PC-3 (cell line): ENCODE measurements around the gene NBDY.

ENCODE experiments used
- EZH2 ChIP-seq: fragments of 300-600 bp; sonication (generic); IDR thresholded peaks from one replicate; pipeline ENCODE4 v1.6.1; 2017; ENCODE audit warnings: antibody characterized with exemption, mild to moderate bottlenecking, low read length; ENCODE audit not compliant: unreplicated experiment
- EZH2phosphoT487 ChIP-seq: fragments of 300-600 bp; sonication (generic); IDR thresholded peaks from 2 replicates; pipeline ENCODE4 v1.6.1; 2018; ENCODE audit warnings: mild to moderate bottlenecking, antibody characterized with exemption, low read length, borderline replicate concordance
- TF ChIP-seq, protein P1 (sequence below): fragments of 300-600 bp; sonication (generic); conservative IDR thresholded peaks from 2 replicates; pipeline ENCODE4 v1.5.1; 2017; ENCODE audit warnings: antibody characterized with exemption, low read depth, mild to moderate bottlenecking, low read length

GRCh38 chrX:56762220-56762619 is 33.2 kb downstream of the NBDY start:
- TF ChIP-seq, protein P1, sequence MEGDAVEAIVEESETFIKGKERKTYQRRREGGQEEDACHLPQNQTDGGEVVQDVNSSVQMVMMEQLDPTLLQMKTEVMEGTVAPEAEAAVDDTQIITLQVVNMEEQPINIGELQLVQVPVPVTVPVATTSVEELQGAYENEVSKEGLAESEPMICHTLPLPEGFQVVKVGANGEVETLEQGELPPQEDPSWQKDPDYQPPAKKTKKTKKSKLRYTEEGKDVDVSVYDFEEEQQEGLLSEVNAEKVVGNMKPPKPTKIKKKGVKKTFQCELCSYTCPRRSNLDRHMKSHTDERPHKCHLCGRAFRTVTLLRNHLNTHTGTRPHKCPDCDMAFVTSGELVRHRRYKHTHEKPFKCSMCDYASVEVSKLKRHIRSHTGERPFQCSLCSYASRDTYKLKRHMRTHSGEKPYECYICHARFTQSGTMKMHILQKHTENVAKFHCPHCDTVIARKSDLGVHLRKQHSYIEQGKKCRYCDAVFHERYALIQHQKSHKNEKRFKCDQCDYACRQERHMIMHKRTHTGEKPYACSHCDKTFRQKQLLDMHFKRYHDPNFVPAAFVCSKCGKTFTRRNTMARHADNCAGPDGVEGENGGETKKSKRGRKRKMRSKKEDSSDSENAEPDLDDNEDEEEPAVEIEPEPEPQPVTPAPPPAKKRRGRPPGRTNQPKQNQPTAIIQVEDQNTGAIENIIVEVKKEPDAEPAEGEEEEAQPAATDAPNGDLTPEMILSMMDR = no peak
- no peak for TF ChIP-seq EZH2phosphoT487
- TF ChIP-seq EZH2 = no peak
